Measurements from ENCODE around the gene RPTOR.
"Not testable (repeated sequence)": the region's sequence is repeated elsewhere in the genome, so short reads cannot be mapped to it uniquely, and the experiment has no call there.

The RPTOR gene

DNA sequence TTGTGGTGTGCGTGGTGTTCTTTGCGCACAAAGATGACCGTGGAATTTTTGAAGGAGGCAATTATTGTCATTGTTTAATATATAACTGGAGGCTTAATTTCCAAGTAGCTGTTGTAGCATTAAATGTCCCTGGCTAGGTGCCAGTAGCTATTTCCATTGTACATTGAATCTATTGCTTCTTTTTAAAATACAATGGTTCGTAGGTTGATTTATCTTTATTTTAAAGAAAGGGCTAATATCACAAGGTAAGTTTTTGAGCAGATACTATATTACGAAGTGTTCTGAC, 127.1 kb downstream of the RPTOR start:
- DNase-seq, result no peak

DNA sequence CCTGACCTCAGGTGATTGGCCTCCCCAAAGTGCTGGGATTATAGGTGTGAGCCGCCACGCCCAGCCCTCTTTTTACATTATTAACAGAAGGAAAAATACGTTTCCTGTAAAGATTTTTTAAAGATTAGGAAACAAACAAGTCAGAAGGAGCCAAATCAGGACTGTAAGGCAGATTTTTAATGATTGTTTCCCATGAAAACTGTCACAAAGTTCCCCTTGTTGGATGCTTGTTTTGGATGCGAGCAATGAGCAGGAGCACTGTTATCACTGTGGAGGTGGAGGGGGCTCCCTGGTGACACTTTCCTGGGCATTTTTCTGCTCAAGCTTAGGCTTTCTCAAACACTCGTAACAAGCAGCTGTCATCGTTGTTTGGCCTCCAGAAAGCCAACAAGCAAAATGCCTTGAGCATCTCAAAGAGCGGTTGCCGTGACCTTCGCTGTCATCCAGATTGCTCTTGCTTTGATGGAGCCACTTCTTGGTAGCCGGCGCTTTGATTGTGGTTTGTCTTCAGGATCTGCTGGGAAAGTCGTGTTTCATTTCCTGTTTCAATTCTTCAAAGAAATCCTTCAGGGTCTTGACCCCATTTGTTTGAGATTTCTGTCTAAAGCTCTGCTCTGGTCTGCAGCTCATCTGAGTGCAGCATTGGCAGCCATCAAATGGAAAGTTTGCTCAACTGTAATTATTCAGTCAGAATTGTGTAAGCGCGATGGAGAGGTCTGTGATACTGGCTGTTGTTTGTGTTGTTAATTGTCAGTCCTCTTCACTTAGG, 128.7 kb downstream of the RPTOR start:
- no peak for DNase-seq

DNA sequence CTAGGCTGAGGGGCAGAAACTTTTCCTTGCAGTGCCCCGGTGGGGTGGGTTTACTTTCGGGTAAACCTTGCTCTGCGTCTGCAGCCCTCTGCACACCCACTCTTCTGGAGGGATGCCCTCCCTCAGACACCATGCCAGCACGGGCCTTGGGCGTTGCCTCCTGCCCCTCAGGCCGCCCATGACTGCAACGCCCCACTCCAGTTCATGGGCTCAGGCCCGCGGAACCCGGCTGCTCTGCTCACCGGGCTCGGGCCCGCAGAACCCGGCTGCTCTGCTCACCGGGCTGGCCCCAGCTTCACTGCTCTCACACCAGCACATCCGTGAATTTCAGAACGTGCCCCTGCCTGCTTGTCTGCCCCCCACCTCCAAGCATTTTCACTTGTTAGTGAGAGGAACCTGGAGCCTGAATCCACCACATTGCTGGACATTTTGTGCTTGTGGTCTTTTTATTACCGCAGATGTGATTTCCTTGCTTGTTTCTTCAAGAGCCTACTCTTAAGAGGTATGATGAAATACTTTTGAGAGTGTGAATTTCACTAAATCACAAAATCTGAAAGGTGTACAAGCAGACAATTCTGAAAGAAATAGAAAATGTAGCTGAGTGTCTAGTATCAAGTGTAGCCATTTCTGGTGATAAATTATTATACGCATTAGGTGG, 130.9 kb downstream of the RPTOR start:
- DNase-seq, result no peak

DNA sequence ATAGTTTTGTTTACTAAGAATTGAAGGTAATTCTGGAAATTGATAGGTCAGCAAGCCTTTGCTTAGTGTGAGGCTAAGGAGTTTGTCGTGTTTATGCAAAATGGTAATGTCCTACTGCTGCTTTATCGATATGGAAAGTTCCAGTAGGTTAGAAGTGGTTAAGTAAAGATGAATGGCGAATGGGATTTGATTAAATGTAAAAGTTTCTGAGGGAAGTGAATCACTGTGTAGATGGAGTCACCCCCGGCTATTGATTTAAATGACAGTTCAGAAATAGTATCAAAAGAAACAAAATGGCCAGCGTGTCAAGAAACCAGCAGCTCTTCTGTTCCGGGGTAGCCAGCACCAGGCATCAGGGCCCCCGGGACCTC, 131.4 kb downstream of the RPTOR start:
- DNase-seq, result no peak

DNA sequence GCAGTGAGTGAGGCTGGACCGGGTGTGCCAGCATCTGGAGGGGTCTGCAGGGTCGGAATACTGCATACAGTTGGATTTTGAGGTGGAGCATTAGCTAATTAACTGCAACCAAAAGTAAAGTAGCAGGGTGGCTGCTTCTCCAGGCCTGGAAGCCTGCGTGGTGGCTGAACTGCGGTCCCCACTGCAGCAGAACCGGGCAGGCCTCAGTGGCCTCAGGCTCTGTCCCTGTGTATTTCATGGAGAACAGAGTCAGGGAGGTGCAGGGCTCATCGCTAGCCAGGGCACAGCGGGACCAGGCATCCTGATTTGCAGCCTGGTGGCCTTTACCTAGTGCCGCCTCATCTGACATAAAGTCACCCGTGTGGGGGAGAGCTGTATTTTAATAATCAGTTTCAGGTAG, 131.9 kb downstream of the RPTOR start:
- DNase-seq, result no peak

DNA sequence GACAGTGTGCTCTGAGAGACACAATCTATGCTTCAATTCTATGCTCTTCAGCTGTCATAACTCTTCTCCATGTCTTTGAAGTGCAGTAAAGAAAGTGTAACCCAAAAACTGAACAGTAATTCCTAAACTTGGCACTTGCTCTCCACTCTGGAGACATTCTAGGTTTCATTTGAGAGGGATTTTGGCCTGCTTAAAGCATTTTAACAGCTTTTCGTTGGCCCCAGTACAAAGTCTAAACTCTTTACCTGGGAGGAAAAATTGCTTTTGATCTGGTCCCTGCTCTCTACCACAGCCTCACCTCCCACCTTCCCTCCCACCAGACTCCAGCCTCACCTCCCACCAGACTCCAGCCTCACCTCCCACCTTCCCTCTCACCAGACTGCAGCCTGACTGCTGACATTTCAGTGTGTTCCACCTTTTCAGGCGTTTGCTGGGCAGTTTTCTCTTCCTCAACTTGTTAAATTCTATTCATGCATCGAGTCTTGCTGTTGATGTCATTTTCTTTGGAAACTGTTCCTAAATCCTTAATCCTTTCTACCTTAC, 132.6 kb downstream of the RPTOR start:
- no peak for DNase-seq

DNA sequence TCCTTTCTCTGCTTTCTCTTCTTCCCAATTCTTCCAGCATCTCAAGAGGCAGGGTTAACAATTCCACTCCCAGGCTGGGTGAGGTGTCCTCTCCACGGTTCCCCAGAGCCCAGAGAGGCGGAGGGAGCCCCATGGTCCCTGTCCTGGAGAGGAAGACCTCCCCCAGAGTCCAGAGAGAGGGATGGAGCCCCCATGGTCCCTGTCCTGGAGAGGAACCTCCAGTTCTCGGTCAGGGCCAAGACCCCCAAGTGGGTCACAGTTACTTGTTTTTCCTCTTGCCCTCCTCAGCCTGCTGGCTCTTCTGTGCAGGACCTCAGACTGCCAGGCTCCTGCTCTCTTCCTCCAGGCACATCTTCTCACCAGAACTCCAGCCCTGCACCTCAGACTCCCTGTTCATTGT, 135.2 kb downstream of the RPTOR start:
- no peak for DNase-seq

DNA sequence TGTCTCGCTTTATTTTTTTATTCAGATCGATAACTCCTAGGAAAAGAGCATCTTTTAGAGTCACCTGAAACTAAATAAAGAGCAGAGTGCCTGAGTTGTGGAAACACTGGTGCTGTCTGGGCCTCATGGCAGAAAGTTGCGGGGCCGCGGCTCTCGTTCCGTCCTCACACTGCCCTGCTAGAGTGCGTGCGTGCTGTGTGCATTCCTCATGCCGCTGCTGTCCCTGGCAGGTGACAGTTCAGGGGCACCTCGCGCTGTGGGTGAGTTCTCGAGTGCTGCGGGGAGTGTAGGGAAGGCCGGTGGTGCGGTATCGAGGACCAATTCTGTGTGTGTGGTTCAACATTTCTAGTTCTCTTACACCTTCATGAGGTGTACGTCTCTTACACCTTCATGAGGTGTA, 136.6 kb downstream of the RPTOR start:
- DNase-seq, result no peak

DNA sequence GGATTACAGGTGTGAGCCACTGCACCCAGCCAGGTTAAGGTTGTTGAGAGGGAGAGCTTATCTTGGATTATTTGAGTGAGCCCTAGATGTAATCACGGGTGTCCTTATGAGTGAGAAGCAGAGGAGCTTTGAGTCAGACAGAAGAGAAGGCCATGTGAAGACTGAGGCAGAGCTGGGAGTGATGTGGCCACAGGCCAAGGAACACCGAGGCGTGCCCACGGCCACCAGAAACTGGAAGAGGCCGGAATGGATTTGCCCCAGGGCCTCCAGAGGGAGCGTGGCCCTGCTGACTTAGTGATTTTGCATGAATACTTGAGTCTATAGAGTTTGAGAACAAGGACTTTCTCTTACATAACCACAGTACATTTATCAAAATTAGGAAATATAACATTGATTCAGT, 137.7 kb downstream of the RPTOR start:
- DNase-seq, result no peak

DNA sequence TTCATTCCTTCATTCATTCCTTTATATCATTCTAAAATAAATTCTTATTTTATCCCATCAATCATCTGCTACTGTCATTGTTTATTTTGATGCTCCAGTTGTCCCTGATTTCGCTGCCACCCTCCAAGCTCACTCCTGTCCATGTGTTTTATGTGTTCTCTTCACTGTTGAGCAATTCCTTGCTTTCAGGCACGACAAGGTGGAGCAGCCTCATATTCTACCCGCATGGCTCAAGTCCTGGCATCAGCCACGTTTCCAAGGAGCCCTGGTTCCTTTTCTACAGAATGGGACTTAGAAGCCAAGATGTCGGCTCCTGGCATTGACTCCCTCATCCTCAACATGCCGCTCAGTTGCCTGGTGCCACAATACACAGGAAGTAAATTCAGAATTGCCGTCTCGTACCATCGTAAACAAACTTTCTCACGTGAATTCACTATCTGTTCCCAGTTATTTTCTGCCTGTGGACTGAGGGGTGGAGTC, 139.0 kb downstream of the RPTOR start:
- DNase-seq, result no peak

DNA sequence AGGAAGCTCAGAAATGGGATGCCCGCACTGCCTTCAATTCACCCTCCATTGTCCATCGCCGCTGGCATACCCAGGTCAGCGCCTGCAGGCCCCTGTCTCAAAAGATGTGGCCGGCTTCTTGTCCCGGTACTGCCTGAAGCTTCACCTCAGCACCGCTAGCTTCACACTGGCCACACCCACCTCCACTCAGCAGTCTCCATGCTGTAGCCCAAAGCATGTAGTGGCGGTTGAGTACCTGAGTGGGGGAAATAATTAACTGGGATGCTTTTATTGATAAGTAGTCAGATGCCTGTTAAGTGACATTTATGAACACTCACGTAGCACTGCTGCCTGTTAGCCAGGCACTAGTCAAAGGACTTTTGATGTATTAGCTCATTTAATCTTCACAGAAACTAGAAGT, 143.2 kb downstream of the RPTOR start:
- no peak for DNase-seq

DNA sequence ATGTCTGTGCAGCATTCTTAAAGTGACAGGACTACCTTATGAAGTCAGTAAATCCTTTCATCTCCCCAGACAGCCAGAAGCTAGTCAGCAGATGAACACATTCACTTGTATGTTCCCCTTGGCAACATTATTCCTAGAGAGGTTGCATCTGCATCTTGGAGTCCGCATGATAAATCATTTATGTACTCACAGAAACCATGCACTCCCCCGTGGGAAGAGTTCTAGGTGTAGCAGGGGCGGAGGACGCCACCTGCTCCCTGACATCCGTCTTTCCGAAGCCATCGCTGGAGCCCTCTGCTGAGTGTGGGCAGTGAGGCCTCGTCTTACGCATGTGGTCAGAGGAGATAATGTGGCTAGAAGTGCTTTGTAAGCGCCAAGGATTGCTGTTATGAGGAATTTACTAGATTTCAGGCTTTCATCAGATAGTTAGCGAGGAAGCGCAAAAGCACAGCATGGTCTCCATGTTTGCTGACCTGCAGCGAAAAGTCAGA, 144.5 kb downstream of the RPTOR start:
- no peak for DNase-seq

DNA sequence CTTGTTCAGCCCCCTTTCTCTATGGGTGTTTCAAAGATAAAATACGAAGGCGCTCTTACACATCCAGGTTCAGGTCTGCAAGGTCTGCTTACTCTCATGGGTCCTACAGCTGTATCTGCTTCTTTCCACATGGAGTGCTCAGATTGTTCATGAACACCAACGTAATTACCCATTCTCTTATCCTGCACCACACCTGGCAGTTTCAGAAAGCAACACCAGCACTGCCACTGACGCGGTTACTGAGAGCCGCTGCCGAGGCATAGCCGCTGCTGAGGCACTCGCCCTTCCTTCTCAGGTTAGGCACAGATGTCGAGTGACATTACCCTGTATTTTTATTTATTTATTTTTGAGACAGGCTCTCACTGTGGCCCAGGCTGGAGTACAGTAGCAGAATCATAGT, 147.1 kb downstream of the RPTOR start:
- DNase-seq, result no peak

DNA sequence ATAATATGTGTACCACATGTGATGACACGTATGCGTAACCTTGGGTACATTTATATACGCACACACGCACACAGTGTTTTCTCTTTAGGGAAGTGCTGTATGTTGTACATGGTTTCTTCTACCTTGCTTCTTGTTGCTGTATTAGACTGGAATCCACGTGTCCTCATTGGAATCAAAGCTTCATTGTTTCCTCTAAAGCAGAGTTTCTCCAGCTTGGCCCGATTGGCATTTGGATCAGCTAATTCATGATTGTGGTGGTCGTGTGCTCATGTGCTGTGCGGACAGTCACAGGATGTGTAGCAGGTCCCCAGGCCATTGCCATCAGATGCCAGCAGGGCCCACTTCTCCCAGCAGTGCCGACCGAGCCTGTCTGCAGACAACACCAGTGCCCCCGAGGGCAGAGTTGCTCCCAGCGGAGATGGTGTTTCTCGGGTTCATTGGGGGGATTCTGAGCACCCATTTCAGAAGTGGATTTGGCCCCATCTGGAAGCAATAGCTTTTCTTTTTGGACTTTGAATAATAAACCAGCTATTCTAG, 148.4 kb downstream of the RPTOR start:
- DNase-seq, result no peak

DNA sequence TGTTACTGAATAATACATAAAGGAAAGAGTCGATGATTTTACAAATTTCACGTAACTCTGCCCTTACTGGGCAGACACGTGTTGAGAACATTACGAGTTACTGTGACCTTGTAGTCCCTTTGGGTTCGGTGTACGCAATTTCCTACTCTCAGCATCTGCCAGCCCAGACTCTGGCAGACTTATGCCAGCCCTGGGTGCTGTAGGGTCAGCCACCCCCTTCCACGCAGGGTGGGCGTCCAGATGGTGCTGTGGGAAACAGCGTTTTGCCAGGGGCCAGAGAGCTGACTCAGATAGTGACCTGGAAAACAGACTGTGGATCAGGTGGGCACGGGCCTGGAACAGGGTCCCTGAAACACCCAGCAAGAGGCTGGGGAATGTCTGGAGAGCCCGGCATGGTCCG, 148.9 kb downstream of the RPTOR start:
- DNase-seq, result no peak

DNA sequence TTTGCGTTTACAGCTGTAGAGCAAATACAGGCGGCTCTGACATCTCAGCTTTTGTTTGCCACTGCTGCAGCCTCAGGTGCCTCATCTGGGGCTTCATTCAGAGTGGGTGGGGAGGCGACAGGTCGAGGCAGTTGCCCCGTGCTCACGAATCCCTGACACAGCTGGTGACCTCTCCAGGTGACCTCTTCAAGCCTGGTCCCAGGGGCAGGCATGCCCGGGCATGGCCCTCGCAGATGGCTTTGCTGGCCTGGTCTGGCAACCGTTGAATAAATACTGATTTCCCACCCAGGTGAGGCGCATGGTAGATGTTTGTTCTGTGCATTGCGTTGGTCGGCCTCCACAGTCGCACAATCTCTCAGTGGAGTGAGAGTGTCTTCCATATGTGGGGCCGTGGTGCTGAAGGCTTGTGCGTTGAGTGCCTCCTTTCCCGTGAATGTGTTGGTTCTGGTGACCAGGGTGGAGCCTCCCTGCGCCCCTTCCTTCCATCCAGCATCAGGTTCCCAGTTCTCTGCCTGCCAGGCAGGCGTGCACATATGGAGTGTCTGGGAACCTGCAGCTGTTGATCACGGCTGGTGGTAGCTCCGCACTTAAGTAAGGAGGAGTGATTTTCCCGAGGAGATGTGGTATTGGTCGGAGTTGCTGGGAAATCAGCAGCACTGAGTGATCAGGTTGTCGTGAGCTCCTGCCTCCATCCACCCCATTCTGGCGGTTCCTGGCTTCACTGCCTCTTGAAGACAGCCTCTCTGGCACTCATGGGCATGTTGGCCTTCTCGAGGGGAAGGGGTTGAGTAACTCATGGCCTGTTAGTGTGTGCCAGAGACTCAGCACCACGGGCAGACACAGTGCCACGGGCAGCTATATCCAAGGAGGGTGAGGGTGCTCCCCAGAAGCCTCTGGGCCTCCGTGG, 149.7 kb downstream of the RPTOR start:
- no peak for DNase-seq

DNA sequence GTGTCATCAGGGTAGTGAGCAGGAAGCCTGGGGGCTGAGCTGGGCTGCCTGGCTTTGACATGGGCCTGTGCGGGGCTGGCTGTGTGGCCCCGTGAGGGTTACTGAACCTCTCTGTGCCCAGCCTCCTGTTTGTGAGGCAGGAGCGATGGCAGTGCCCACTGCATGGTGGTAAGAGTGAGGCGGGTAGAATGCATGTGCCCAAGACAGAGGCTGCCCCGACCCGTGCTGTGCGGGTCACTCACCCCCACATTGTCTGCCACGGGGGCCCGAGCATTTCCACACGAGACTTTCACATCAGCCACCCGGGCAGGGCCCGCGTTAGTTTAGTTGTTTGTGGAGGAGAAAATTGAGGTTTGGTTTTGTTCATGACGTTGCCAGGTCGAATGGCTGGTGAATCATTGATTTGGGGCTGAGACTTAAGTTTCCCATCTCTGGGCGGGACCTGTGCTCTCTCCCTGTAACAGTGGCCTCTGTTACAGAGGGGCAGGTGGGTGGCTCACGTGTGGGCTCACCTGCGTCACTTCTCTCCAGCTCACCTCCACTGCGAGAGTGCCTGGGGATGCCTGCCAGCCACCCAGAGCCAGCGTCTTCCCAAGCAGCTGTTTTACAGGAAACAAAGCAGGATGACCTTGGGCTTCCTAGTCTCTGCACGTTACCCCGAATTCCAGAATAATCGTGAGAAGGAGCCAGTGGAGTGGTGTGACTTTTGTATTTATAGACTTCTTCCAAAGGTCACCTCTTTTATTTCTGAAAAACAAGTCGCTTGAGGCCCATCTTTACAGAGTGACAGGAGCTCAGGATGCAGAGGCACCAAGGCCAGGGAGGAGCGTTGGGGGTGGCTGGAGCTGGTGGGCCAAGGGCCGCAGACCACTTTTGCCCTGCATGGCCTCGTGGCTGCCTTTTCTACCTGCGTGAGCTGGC, 150.6 kb downstream of the RPTOR start:
- no peak for DNase-seq

DNA sequence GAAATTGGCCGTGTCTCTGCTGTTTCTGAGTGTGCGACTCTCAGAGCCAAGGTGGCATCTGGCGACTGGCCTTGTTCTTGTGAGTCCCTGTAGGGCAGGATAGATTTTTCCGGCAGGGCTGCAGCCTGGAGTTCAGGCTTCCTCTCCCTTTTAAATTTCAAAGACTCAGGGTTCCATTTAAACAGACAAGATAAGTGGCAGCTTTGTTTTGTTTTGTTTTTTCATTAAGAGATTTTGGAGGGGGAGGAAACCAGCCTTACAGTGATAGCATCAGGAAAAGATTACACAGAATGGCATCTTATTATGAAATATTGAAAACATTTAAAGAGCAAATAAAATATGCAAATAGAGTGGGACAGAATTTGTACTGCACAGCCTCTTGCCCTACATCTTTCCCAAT, 151.3 kb downstream of the RPTOR start:
- DNase-seq, result no peak

DNA sequence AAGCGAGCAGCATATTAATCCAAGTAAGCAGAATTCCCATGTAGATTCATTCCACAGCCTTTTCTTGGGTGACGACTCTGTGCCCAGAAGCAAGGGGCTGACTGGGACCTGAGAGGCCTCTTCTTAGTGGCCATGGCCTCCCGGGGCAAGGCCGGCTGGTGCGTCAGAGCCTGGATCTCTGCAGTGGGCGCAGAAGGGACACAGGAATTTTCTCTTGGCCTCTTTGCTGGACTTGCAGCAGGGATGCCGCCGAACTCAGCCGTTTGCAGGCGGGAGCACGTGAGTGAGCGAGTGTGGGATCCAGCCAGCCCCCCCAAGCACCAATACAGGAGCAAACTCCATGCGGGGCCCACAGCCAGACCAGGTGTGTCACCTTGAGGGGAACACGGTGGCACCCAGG, 151.8 kb downstream of the RPTOR start:
- DNase-seq, result no peak

DNA sequence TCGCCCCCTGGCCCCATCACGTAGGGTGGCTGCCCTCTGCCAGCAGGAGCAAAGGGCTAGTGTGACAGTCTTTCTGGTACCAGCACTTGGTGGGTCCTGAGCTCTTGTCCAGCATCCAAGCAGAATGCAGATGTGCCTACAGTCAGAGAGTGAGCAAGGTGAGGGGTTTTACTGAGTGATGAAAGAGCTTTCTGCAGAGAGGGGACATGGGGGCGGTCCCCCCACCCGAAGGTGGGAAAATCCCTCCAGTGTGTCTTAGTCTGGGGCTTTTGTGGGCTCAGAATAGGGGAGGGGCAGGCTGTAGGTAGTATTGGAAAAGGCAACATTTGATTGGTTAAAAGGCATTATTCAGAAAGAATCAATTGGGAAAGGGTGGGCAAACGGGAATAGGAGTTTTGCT, 152.3 kb downstream of the RPTOR start:
- no peak for DNase-seq

DNA sequence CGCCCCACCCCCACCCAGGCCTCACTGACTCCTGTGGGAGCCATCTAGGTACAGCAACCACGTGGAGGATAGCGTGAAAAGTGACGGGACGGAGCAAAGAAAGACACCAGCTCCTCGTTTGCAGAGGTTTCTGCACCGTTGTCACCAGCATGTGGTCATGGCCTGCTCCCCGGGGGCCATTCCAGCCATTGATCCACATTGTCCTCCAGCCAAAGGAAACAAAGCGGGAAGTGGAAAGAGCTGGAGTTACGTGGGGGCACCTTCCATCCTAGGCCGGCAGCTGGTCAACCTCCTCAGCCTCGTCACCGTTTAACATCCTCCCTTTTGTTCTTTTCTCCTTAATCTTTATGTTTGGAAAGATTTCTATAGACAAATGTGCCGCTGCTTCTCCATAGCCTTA, 153.7 kb downstream of the RPTOR start:
- no peak for DNase-seq

DNA sequence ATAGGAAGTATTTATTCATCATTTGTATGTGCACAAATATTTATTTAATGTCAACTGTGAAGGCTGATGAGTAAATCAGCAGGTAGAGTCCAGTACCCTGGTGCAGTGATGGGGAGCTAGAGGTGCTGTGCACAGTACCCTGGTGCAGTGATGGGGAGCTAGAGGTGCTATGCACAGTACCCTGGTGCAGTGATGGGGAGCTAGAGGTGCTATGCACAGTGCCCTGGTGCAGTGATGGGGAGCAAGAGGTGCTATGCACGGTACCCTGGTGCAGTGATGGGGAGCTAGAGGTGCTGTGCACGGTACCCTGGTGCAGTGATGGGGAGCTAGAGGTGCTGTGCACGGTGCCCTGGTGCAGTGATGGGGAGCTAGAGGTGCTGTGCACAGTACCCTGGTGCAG, 154.6 kb downstream of the RPTOR start:
- DNase-seq, result not testable (repeated sequence)

Measured in inflammatory macrophage treated with lipopolysaccharide for 1 hour (primary cell).